ENCODE data around the gene PDGFRB.

- TF ChIP-seq POLR2A (IDR thresholded peaks at IDR 0.05), result no peak
- TF ChIP-seq CTCF (IDR thresholded peaks at IDR 0.05), result no peak
These were observed 46.9 kb upstream of the PDGFRB start for GRCh38 chr5:150202501-150202900.
